ENCODE measurements around the gene CDH15. TPM values are rescaled to one million over a fixed set of nuclear protein-coding genes. Genes with fewer than 3 reads are reported as not detected.

CDH15 gene, protein sequence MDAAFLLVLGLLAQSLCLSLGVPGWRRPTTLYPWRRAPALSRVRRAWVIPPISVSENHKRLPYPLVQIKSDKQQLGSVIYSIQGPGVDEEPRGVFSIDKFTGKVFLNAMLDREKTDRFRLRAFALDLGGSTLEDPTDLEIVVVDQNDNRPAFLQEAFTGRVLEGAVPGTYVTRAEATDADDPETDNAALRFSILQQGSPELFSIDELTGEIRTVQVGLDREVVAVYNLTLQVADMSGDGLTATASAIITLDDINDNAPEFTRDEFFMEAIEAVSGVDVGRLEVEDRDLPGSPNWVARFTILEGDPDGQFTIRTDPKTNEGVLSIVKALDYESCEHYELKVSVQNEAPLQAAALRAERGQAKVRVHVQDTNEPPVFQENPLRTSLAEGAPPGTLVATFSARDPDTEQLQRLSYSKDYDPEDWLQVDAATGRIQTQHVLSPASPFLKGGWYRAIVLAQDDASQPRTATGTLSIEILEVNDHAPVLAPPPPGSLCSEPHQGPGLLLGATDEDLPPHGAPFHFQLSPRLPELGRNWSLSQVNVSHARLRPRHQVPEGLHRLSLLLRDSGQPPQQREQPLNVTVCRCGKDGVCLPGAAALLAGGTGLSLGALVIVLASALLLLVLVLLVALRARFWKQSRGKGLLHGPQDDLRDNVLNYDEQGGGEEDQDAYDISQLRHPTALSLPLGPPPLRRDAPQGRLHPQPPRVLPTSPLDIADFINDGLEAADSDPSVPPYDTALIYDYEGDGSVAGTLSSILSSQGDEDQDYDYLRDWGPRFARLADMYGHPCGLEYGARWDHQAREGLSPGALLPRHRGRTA
- under 1 TPM in 1 of 2 donors, not detected in 1; 0.09 TPM for total RNA-seq
- long read RNA-seq = 0 reads

DNA sequence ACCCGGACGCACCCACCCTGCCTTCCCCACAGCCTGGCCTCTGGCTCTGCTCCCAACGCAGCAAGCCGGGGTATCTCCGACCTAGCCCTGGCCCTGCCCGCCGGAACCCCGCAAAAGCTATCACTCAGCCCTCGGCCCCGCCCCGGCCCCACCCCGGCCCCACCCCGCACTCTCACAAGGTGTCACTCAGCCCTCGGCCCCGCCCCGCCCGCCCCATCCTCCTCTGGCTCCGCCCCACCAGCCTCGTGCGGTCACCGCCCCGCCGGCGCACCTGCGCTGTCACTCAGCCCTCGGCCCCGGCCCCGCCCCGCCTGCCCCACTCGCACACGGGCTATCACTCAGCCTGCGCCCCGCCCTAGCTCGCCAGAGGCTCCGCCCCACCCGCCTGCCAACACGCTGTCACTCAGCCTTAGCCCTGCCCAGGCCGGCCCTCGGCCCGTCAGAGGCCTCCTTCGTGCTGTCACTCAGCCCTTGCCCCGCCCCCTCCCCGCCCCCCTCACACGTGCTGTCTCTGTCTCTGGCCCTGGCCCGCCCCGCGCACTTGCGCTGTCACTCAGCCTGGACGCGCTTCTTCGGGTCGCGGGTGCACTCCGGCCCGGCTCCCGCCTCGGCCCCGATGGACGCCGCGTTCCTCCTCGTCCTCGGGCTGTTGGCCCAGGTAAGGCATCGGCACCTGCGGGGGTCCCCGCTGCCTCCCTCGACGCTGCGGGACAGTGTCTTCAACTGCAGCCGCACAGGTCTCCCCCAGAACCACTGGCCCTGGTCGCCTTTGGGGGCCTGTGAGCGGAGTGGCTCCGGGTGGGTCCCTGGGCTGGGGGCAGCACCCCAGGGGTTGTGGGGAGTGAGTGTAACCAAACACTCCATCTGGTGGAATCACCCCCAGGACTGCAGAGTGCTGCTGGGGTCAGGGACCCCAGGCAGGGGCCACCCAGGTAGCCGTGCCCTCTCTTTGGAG, at the start of gene CDH15:
TSS of gene CDH15 (plus strand) at position 533 of the 955 bp plus-strand sequence. CDS start at position 617, 84 bp downstream.
- peak; percentile 92 for DNase-seq
- peak; percentile 92 to 93 for ATAC-seq
- intact Hi-C loops (cut with DNase I) = no loop called here

DNA sequence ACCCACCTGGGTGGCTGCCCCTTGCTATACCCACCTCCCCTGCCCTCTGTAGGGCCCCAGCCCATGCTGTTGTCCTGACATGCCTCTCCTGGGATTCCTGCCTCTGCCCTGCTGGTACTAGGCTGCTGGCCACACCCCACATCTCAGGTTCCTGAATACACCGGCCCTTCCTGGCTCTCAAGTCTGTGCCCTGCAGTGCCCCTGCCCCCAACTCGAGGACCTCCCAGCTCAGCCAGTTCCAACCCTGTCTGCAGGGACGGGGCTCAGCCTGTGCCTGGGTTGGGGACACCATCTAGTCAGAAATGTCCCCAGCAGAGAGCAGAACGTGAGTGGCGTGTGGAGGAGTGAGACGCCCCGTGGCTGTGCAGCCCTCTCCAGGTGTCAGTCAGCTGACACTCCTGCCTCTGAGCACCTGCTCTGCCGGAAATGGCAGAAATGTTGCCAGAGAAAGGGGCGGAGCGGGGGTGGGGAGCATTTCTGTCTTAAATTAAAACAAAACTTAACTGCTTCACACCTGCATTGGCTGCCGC, 49.2 kb upstream of the CDH15 start:
- intact Hi-C loops (cut with DNase I) = no loop called here
- peak; percentile 17 for DNase-seq

DNA sequence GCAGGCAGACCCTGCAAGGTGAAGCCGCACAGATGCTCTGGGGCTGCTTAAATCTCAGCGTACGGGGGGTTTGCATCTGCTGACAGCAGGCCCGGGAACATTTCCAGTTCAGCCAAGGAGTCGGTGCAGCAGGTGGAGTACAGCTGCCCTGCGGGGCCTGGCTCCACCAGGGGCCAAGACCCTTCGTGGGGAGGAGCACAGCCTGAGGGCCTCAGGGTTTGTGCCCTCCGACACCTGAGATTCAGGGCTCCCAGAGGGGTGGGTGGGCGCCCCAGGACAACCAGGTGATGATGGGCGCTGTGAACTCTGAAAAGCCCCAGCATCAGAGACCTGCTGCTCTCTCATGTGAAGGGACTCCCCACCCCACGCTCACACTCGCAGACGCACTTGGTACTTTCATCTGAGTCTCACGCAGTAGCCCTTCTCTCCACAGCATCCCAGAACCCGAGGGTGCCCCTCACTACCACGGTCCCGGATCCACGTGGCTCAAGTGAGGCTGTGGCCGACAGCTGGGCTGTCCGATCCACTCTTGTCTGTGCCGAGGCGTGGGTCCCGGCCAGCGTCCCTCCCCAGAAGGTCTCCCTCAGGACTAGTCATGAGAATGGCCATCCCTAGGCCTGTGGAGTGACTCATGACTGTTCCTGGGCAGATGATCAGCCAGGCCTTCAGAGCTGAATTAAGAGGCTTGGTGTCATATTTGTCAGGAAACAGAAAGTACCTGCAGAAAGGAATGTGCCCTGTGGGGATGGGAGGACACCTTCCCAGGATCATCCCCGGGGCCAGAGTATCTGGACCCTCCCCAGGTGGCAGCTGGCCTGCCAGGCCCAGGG, 48.3 kb upstream of the CDH15 start:
- DNase-seq (peak; percentile 11), ATAC-seq (no peak)
- intact Hi-C loops (cut with DNase I) = no loop called here

More for the DNA sequence above, 49.2 kb upstream of the CDH15 start:
- no peak for ATAC-seq

DNA sequence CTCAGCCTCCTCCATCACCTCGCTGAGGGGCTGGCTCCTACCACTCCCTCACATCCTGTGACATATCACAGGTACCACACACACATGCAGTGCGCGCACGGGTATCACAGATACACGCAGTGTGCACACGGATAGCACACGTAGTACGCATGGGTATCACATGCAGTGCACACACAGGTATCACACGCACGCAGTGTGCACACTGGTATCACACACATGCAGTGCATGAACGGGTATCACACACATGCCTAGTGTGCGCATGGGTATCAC, 47.8 kb upstream of the CDH15 start:
- DNase-seq = peak; percentile 4
- no peak for ATAC-seq
- intact Hi-C loops (cut with DNase I) = no loop called here

DNA sequence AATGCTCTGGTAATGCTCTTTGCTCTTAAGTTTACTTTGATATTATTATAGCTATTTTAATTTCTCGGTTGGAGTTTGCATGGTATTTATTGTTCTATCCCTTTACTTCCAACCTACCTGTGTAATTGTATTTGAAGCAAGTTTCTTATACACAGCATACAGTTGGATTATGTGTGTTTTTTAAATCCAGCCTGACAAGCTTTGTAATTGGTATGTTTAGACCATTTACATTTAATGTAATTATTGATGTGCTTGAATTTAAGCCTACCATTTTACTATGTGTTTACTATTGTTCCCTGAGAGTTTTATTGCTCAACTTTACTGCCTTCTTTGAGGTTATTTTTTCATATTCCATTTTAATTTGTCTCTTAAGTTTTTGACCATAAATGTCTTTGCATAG, 42.2 kb upstream of the CDH15 start:
- intact Hi-C loops (cut with DNase I) = no loop called here
- DNase-seq (no peak), ATAC-seq (no peak)

DNA sequence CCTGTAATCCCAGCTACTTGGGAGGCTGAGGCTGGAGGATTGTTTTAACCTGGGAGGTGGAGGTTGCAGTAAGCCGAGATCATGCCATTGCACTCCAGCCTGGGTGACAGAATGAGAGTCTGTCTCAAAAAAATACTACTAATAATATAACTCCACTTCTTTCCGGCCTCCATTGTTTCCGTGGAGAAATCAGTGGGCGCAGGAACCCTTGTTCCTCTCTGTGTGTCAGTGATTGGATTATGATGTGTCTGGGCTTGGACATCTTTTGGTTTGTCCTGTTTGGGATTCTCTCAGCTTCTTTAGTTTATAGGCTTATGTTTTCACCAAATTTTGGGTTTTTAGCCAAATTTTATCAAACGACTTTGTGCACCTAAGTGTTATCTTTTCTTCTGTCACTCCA, 41.1 kb upstream of the CDH15 start:
- no peak for DNase-seq
- intact Hi-C loops (cut with DNase I) = no loop called here
- no peak for ATAC-seq

DNA sequence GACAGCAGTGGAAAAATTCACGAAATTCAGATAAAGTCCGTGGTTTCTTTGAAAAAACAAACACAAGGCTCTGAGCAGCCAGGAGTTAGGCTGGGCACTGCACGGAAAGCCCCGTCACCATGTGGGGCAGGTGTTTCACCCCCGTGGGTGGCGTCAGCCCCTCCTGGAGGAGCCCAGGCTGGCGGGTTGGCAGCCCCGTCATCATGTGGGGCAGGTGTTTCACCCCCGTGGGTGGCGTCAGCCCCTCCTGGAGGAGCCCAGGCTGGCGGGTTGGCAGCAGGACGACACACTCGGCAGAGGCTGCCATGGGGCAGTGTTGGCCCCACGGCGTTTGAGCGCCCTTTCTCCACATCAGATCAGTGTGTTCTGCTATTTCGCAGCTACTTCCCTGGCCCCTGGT, 39.8 kb upstream of the CDH15 start:
- no peak for ATAC-seq
- no peak for DNase-seq
- intact Hi-C loops (cut with DNase I) = no loop called here

DNA sequence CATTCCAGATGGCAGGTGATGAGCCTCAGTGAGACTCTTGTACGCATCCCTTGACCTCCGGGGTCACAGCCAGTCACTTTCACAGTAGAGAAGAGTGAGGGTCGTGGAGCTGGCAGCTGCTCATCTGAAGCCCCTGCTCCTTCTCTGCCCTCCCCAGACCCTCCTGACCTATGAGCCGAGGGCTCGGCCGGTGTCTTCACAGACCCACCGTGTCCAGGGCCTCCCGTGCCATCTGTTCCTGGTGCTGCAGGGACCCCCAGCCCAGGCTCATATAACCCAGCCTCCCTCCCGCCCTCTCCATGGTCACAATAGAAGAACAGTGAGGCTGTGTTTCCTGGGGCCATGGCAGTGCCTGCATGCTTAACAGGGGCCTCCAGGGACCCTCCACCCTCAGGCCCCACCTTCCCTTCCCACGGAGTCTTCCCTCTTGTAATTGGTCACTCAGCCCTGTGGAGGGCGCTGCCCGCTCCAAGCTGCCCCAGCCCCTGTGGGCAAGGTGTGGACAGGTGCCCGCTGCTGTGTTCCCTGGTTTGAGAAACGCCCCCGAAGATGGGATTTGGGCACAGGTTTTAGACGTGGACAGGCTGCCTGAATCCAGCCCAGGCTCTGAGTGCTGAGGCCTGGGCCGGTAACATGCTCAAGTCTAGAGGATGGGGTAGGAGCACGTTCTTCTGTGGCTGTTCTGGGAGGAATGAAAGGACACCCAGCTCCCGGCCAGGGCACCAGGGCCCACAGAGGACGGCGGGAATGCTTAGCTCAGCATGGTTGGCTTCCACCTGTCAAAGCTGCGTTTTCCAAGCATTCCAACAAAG, 39.1 kb upstream of the CDH15 start:
- DNase-seq (peak; percentile 10), ATAC-seq (no peak)
- intact Hi-C loops (cut with DNase I) = no loop called here

DNA sequence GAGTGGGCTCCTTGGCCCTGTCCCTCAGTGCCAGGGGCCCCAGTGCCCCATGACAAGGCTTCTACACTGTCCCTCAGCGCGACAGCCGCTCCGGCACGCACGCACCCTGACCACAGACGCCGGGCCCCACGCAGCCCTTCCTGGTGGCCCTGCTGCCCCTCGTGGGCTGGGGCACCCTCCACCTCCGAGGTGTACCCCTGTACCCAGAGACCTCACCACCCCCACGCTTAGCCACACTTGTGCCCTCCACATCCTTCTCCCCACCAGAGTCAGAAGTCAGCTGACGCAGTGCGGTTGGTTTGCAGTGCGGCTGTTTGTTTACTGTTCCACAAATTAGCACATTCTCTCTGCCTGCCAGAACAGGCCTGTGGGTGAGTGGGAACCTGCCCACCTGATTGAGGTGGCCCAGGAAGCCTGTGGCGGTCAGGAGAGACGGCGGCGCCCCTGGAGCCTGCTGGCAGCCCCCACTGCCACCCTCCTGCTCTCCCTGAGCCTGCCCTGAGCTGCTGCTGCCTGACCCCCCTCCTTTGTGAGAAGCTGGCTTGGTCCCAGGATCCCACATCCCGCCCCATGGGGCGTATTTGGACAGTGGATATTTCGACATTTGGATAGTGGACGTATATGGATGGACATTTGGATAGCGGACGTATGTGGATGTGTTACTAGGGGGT, 38.0 kb upstream of the CDH15 start:
- DNase-seq (peak; percentile 6), ATAC-seq (no peak)
- intact Hi-C loops (cut with DNase I) = no loop called here

DNA sequence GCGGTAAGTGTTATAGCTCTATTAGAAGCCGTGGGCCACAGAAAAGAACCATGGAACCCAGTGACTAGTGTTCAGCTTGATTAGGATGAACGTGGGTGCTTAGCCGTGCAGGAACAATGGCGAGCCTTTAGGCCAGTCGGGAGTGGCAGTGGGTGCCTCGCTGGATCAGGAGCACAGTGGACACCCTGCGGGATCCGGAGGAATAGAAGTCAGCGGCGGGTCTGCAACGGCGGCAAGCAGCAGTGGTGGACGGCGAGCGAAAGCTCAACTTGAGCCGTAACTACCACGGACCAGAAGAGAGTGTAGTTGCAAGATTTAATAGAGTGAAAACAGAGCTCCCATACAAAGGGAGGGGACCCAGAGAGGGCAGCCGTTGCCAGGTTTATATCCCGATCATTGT, 37.3 kb upstream of the CDH15 start:
- intact Hi-C loops (cut with DNase I) = no loop called here
- ATAC-seq (no peak), DNase-seq (peak; percentile 10)

DNA sequence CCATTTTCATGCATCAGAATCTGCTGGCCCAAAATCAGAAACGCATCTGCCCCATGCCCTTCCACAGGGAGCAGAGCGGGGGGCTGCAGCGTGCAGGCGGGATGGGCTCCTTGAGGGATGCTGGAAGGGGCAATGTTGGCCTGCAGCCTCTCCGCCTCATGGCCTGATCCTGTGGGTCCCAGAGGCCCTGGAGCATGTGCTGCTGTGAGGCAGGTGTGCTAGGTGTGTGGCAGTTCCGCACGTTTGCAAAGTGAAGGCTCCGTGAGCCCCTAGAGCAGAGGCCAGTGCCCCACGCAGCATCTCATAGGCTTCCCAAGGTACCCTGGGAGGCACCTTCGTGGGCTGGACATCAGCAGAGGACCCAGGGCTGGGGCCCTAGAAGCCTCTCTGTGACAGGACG, 36.4 kb upstream of the CDH15 start:
- intact Hi-C loops (cut with DNase I) = no loop called here
- ATAC-seq (no peak), DNase-seq (peak; percentile 18)

DNA sequence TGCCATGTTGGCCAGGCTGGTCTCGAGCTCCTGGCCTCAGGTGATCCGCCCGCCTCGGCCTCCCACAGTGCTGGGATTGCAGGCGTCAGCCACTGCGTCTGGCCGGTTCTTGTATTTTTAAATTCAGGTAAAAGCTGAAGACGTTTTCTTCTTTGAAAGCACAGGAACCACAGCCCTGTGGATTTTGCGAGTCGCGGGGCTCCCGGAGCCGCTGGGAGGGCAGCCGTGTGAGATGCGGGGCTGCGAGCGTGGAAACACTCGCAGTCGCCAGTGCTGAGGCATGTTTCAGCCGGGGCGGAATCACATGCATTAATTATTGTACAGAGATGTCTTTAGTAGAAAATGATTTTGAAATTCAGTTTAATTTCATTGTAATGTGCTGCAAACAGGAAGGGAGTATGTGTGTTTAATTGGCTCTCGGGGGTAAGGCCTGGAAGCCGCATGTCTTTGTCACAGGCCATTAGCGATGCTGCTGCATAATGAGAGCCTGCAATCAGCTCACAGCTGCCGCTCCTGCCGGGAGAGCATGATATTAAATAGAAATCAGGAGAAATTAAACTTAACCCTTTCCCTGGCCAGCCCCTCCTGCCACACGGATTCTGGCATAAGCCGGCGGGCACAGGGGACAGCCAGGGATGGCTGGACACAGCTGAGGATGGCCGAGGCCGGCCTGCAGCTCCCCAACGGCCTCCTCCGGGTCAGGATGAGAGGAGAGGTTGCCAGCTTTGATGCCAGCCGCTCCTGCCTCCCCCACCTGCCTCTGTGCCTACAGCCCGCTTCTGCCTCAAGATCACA, 35.4 kb upstream of the CDH15 start:
- ATAC-seq (no peak), DNase-seq (no peak)
- intact Hi-C loops (cut with DNase I) = no loop called here

DNA sequence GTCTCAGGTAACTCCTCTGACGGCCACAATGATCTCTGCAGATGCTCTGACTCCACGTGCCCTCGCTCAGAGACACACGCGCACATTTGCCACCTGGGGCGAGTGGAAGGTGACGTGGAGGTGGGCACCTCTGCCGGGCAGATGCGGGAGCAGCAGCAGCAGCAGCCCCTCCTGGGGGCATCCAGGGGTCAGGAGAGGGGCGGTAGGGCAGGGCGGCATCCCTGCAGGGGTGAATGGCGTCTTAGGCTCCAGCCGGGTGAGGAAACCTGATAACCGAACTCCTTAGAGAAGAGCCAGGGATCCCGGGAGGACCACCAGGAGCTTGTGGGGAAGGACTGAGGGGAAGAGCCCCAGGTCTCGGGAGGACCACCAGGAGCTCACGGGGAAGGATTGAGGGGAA, 34.6 kb upstream of the CDH15 start:
- no peak for ATAC-seq
- intact Hi-C loops (cut with DNase I) = no loop called here
- DNase-seq = peak; percentile 12

DNA sequence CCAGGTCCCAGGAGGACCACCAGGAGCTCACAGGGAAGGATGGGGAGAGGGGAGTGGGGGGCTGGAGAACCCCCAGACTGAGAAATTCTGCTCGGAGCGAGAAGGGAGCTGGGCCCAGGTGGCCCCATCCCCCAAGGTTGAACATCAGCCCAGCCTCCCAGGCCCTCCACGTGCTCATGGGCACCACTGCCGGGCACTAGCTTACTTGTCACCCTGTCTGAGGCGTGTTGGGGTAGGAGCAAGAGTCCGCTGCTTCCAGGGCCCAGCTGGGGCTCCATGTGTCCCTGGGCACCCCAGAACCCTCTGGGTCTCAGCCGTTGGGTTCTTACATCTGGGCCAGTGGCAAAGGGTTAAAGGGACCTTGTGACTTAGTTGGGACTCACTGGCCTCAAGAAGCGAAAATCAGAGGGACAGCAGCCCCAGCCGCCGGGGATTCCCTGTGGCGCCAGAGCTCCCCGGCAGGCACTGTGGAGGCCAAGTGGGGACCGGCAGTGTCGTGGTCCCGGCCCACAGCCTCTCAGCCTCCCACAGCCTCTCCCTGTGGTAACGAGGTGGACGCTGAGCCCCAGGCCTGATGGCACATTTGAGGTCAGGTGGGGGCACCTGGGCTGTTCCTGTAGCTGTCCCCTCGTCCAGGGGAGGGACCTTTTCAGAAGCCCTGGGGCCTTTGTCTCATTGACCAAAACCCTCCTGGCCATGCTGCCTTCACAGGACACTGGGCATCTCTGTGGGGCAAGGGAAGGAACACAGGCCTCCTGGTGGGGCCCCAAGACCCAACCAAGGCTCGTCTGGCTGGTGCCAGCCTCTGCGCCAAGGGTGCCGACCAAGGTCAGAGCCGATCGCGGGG, 33.7 kb upstream of the CDH15 start:
- intact Hi-C loops (cut with DNase I) = no loop called here
- ATAC-seq = no peak
- peak; percentile 10 for DNase-seq

DNA sequence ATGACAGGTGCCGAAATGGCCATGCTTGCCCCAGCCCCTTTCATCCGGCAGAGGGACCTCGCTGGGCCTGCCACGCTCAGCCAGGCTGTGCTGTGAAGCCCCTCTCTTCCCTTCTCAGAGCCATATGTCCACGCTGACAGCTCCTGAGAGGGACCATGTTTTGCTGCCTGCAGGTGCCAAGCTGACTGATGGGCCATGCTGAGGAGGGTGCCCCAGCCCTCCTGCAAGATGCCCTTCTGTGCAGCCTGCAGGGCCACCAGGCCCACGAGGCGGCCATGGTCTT, 33.1 kb upstream of the CDH15 start:
- intact Hi-C loops (cut with DNase I) = no loop called here
- DNase-seq = no peak
- ATAC-seq = no peak
